Cerebellar nuclear complex (tissue), 1 donor: ENCODE measurements around the gene STPG4.

Experiments used
- DNase-seq, 2 experiments: peaks; one replicate each; lab custom pipeline; 2025; lab: John Stamatoyannopoulos, UW

STPG4 gene

DNA sequence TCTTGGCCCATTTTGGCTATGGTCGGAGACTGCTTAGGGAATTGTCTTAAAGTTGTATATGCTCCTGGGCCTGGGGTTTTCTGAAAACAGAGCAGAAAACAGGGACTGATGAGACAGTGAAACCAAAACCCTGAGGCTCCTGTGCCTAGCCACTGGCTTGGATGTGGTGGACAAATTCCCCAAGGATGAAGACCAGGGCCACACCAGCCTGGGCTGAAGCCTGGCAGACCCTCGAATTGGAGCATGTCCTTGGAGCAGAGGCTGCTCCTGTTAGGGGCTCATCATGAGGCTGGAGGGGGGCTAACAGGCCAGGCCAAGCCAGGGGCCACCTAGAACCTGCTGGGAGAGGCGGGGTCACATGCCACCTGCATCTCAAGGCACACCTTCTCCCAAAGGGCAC is 68.1 kb downstream of the STPG4 start:
- no peak for DNase-seq

DNA sequence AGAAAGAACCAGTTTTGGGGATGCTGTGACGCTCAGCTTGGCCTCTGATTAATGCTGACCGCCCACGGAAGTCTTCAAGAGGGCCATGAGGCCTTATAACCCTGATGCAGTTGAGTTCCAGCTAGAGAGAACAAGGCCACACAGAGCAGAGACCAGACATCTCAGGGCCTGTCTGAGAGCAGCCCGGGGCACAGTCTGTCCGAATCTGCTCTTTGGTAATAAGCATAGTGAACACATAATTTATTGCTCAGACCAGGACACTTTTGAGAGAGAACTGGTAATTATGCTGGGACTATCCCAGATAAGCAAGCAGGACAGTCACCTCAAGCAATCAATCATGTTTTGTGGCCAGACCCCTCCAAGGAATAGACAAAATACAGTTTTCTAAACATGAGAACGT is 68.5 kb downstream of the STPG4 start:
- no peak for DNase-seq

DNA sequence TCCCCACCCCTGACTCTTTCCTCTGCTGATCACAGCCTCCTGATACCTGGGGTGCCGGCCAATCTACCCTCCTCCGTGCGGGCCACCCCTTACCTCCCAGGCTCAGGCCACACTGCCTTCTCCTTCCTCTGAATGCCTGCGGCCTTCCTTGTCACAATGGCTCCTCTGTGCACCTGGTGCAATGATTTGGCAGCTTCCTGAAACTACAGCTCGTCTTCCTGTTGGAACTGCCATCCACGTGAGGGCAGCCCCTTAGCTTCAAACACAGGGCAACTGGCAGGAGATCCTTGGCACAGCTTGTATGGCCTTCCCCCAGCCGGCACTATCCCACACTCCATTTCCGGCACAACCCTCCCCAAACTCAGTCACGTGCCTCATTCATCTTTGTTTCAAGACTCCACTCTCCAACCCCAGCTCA is 69.0 kb downstream of the STPG4 start:
- DNase-seq: no peak

DNA sequence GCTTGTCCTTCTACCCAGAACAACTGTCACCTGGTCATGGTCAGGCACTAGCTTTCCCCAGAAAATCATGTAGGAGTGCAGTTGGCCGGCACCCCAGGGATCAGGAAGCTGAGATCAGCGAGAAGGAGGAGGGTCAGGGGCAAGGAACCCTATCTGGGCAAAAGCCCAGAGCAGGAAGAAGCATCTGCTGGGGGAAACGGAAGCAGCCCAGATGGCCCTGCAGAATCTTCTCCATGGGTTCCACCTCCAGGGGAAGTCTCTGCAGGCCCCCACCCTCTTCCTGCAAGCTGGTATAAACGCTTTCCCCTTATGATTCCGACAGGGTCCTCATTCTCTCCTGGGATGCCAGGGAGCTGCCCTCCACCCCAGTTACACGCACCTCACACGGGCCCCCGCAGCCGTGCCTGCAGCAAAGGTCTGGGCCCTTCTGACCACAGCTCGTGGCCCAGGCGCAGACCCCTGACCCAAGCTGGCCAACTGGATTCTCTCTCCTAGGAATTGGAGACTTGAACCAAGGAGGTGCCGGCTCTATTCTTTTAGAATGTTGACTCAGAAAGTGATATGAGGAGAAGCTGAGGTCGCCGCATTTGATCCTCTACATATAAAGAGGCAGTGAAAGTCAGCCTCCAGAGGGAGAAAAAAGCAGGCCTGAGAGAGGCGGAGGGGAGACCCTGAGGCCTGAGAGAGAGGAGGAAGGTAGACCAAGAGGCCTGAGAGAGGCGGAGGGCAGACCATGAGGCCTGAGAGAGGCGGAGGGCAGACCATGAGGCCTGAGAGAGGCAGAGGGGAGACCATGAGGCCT is 71.0 kb downstream of the STPG4 start:
- no peak for DNase-seq

DNA sequence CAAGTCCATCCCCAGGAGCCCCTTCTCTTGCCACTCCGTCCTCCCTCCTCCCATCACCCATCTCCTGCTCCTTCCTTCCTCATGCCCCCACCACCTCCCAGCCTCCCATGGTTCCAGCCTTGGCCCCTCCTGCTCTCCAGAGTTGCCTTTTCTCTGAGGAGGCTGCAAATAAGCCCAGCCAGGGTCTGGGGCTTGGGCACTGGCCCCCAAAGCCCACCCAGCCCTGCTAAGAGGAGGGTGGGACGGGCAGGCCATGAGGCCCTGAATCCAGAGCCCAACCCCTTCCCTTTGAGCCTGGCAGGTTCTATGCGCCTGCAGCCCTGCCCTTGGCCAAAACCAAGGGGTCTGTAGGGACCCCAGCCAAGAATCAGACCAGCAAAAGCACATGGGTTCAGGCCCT is 71.6 kb downstream of the STPG4 start:
- DNase-seq: no peak

DNA sequence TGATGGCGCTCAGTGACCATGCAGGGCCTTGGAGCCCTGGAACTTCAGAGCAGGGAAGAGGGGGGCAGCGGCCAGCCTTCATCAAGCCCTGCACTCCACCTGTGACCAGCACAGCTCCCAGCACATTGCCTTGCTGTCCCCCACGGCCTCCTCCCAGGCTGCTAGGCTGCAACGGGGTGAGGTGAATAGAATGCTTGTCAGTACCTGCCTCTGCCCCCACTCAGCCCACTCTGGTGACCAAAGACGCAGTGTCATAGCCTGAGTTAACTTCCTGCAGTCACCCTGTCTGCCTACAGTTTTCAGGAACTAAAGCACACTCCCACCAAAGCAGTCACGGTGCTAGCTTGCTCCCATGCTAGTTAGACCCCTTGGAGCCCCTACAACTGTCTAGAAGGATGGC is 72.1 kb downstream of the STPG4 start:
- DNase-seq: no peak

DNA sequence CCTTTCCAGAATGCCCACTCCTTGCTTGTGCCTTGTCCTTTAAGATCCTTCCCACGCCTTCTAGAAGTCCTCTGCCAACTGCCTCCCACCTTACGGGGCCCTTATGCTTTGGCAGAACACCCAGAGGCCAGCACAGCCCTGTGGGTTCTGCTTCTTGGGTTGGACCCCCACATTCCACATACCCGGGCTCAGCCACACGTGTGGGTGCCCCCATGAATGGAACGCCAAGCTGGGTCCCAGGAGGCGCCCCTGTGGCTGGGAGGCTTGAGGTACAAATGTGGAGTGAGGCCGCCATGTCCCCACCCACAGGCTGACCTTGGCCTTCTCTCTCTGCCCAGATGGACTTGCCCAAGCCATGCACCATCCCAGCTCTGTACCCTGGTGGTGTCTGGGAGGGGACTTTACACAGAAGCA is 74.2 kb downstream of the STPG4 start:
- no peak for DNase-seq

DNA sequence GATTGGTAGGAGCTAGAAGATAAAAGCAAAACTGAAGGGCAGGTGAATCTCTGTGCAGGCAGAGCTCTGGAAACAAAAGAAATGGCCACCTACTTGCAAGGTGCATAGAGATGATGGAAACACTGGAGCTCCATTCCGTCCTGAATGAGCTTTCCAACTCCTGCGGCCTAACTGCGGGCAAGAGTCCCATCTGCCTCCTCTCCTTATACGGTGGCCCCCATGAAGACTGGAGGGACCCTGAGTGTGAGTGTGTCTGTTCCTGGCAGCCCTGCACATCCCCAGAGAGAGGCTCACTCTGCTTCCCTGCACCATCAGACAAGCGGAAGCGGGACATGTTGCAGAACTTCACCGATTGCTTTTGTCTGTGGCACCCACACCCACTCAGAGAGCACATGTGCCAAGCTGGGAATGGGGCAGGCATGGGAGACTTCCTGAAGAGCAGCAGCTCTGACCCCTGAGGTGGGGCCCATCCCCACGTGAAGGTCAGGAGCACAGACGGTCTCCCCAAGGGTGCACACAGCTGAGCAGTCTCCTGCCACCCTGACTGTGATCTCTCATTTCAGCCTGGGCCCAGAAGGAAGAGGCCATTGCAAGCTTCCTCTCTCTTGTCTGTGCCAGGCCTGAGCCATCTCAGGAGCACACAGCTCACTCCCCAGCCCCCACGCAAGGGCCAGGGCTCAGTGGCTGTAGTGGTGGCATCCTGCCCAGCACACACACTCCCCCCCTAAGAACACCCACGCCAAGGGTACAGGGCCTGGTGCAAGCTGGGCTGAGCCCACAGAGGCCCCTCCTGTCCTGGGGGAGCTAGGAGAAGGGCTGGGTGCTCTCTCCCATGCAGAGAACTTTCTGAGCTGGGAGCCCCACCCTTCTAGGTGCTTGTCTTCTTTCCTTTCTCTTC is 75.3 kb downstream of the STPG4 start:
- DNase-seq: no peak

DNA sequence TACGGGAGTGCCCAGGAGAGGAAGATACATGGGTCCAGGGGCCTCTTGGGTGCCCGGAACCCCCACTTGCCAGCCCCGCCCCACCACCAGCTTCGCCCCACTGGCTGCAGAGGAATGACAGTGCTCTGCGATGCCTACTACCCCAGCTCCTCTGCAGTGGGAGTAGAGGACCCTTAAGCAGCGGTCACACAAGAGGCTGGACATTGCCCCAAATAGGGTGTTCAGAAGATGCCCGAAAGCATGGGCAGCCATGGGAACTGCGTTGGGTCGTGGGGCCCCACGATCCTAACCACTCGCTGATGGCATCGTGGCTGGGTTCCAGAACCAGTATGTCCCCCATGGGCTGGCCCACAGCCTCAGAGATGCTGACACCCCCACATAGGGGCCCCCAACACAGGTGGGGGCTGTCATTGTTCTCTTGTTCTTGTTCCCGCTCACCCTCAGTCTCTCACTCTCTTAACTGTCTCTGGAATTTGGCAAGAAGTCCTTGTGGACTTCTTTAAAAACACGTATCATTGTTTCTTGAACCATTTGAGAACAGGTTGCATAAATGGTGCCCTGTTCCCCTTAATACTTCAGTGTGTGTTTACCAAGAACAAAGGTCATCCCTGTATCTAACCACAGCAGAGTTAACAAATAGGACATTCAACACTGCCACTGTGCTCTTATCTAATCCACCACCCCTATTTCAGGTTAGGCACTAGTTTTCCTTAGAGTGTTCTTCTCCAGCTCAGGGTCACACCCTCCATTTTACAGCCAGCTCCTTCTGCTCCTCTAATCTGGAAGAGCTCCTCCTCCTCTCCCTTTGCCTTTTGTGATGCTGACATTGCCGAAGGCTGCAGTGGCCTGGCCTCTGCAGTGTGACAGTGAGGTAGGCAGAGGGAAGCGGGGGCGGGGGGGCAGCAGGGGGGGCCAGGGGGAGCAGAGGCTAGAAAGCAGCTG is 76.3 kb downstream of the STPG4 start:
- no peak for DNase-seq

DNA sequence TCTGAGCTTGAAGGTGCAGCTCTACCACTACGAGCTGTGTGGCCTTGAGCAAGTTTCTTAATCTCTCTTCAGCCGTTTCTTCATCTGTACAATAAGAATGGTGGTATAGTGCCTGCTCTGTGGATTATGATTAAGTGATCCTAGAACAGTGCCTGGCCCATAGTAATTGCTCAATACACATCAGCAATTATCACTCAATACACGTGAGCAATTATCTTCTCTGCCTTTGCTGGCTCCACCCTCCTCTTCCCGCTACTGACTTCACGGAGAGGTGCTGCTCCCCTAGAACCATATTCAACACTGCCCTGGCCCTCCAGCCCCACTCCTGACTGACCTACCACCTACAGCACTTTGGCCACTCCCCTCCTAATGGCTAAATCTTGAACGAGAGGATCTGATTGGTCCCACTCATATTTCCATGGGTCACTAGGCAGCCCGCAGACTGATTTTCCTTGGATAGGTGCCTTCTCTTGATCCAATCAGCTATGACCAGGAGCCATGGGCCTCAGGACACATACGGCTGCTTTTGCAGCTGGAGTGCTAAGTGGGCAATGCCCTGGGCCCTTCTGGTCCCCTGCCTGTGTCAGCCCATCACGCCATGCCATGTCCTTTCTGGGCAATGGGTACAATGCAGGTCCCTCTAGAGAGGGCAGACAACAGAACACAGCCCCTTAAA is 77.5 kb downstream of the STPG4 start:
- no peak for DNase-seq

DNA sequence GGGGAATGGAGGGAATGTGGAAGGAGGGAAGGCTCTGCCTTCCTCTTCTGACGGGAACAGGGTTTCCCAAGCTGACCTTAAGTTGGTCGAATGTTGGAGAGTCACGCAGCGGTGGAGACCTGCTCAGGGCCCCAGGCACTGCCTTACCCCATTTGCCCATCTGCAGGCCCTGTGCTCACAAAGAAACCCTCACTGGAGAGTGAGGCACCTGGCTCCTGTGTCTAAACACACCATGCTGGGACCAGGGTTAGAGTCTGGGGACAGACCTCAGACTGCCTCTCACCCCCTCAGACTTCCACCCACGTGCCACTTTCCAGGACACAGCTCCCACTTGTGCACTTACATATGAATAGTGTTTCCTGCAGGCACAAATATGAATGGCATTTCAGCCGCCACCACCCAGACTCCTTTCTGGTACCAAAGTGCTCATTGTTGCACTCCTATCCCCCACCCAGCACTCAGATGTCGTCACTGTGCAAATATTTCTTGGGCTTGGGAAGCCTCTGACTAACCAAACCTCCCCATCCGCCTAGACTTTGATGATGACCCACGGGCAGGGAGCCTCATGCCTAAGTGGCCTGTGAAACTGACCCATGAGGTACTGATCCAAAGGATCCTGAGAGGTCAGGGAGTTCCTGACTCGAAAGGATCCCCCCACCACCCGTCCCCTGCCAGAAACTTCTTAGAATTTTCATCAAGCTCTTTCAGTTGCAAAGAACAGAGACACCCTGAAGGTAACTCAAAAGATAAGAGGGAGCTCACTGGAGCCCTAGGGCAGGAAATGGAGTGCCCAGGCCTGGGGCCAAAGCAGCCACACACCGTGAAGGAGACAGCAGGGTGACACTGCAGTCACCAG is 78.3 kb downstream of the STPG4 start:
- DNase-seq: no peak

DNA sequence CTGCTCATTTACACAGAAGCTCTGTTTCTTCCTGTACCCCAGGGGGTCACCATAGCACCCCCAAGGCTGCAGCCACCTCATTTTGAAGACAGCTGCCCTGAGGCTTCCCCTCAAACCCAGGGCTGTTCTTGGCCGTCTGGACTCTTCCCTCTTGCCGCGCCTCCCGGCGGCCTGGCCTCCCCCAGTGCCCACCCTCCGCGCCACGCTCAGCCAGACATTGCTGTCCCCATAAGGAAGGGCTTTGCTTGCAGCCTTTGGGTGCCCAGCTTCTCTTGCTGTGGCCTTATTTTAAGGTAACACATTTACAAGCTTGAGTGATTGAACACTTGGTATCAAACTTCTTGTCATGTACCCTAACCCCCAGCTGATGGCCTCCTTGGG is 79.0 kb downstream of the STPG4 start:
- no peak for DNase-seq

DNA sequence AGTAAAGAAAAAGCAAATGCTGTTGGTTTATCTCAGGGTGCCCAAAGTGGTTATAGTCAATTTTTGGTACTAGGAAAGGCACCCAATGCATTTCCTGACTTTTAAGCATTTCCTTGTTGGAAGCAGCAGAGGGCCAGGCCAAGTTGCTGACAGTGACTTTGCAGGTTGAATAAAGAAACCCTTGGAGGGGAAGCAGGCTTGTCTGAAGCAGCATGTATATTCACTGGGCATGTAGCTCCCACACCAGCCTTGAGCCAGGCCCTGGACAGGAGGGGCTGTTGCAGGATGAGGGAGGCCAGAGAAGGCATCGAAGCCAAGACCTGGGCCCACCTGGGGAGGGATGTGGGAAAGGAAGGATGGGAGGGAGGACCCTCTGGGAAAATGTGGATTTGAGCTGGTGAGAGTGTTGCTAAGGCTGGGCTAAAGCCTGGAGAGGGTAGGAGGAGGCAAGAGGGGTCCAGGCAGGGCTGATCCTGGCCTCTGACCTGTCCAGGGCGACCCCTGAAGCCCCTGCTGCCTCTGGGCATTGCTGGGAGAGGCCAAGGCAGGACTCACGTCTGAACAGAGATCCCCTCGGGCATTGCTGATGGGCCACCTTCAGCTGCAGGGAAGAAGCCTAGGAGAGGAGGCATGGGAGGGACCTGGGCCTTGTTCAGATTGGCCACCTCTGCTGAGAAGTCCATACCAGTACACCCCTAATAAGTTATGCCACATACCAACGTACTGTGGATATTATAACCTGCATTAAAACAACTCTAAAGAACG is 79.6 kb downstream of the STPG4 start:
- DNase-seq: no peak

DNA sequence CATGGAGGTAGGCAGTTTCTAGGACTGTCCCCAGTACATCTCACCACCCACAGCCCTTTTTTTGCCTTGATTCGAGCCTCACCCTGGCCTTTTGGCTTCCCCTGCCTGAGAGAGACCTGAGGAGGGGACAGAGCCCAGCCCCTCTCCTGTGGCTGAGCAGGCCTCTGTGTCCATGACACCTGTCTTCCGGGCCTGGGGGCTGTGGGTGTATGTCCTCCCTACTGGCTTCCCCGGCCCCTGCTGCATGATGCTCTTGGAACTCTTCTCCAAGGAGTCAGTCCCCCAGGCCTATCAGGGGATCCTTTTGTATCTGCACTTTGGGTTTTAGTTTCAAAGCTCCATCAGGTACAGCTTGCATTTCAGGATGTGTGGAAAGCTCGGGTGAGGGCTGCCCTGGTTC is 80.4 kb downstream of the STPG4 start:
- no peak for DNase-seq

DNA sequence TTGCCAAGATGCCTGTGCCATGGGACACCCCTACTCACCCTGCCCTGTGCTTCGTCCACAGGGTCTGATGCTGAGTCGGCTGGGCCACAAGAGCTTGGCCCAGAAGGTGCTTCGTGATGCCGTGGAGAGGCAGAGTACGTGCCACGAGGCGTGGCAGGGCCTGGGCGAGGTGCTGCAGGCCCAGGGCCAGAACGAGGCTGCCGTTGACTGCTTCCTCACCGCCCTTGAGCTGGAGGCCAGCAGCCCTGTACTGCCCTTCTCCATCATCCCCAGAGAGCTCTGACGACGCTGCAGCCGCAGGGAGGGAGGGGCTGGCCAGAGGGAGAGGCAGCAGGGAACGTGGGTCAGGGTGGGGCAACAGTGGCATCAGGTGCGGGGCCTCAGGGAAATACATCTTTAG is 81.5 kb downstream of the STPG4 start:
- no peak for DNase-seq

DNA sequence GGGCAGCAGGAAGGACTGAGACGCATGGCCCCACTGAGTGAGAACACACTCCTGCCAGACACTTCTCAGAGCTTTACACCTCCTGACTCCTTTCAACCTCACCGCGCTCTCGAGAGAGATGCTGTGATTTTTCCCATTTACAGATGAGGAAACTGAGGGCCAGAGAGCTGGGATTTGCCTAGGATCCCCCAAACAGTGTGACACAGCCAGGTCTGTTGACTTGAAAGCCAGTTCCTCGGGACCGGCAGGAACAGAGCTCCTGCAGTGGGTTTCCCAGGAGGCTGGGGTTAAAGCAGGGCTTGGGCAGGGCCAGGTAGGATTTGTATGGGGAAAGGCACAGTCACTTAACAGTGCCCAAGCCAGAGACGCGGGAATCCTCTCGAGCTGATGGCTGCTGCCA is 81.9 kb downstream of the STPG4 start:
- DNase-seq: no peak

DNA sequence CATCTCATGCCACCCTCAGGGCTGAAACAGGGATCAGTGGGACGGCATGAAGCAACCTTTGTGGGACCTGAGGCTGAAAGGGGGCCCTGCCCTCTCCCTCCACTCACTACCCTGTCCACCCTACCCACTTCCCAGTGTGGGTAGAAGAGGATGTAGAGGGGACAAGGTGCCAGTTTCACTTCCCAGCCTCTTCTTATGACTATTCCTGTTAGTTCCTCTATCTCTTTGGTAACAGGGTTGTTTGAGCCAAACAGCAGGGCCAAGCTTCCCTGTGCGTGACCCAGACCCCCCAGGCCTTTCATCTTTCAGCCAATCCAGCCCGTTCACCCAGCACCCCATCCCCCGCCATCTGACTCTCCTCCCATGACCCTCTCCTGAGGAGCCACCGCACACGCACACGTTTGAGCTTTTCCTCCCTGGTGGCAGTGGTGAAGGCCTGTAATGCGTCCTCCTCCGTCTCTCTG is 82.3 kb downstream of the STPG4 start:
- no peak for DNase-seq

DNA sequence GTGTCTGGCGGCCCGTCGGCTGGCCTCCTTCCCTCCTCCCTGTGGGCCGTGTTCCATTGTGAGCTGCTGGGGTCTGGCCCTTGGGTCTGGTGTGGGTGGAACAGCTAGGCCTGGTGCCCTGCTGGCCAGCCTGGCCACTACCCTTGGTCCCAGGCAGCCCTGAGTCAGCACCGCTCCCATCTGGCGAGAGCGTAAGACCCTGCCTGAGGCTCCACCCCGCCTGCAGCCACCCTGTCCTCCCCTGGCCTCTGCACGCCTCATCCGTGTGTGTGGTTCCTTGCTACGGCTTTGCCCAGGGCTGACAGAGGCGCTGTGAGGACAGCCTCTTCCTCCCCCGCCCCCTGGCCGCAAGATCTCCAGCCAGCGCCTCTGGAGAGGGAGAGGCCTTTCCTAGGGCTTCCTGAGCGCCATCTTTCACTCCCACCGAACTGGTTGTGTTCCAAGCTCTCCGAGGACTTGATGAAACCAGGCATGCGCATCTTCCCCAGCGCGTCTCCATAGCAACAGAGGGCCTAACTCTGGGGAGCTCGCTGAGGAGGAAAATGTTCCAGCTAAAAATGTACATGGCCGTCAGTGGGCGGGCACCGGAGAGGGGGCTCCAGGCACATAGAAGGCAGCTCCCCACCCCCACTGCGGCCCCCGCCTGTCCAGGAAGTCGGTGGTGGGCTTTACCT is 83.0 kb downstream of the STPG4 start:
- peak; percentile 76 to 86 for DNase-seq
